8988T (cell line): ENCODE data around the gene MRS2.
"Not testable (repeated sequence)": the region's sequence is repeated elsewhere in the genome, so short reads cannot be mapped to it uniquely, and the experiment has no call there.

Experiments used
- DNase-seq: peaks from one replicate; pipeline ENCODE4 v3.0.0; 2011

MRS2 gene

GRCh38 chr6:24391208-24391607, 11.5 kb upstream of the MRS2 start:
- DNase-seq, result no peak

GRCh38 chr6:24391756-24392405, 10.9 kb upstream of the MRS2 start:
- DNase-seq, result no peak

GRCh38 chr6:24394061-24394779, 8.5 kb upstream of the MRS2 start:
- no peak for DNase-seq

GRCh38 chr6:24394780-24395437, 7.8 kb upstream of the MRS2 start:
- no peak for DNase-seq

- DNase-seq, result no peak
Observed at GRCh38 chr6:24396824-24397223, 5.9 kb upstream of the MRS2 start.

- DNase-seq, result no peak
Observed at GRCh38 chr6:24397631-24398030, 5.1 kb upstream of the MRS2 start.

- DNase-seq, result not testable (repeated sequence)
Observed at GRCh38 chr6:24400045-24401039, 2.4 kb upstream of the MRS2 start.

GRCh38 chr6:24401458-24401857, 1.3 kb upstream of the MRS2 start:
- no peak for DNase-seq

- no peak for DNase-seq
Observed at GRCh38 chr6:24403501-24403824, 727 bp downstream of the MRS2 start.

- DNase-seq, result no peak
Observed at GRCh38 chr6:24405262-24405661, 2.5 kb downstream of the MRS2 start.

- DNase-seq, result no peak
Observed at GRCh38 chr6:24408719-24409410, 6.1 kb downstream of the MRS2 start.

- DNase-seq, result no peak
Observed at GRCh38 chr6:24410622-24411021, 7.9 kb downstream of the MRS2 start.

GRCh38 chr6:24412294-24412693, 9.6 kb downstream of the MRS2 start:
- no peak for DNase-seq

GRCh38 chr6:24414531-24414930, 11.8 kb downstream of the MRS2 start:
- DNase-seq, result not testable (repeated sequence)

GRCh38 chr6:24415753-24416152, 13.0 kb downstream of the MRS2 start:
- DNase-seq, result no peak

- no peak for DNase-seq
Observed at GRCh38 chr6:24419526-24419925, 16.8 kb downstream of the MRS2 start.

GRCh38 chr6:24425091-24425490, 22.4 kb downstream of the MRS2 start:
- DNase-seq, result no peak

GRCh38 chr6:24426729-24427446, 24.2 kb downstream of the MRS2 start:
- no peak for DNase-seq

GRCh38 chr6:24428615-24429014, 25.9 kb downstream of the MRS2 start:
- no peak for DNase-seq

- DNase-seq, result no peak
Observed at GRCh38 chr6:24429146-24429545, 26.4 kb downstream of the MRS2 start.

- no peak for DNase-seq
Observed at GRCh38 chr6:24430086-24430485, 27.4 kb downstream of the MRS2 start.

GRCh38 chr6:24431045-24431451, 28.3 kb downstream of the MRS2 start:
- DNase-seq, result peak; percentile 41
